ENCODE data around the gene HIRIP3.

- TF ChIP-seq EZH2 (IDR thresholded peaks at IDR 0.05), result no peak
- TF ChIP-seq POLR2AphosphoS5 (IDR thresholded peaks at IDR 0.05; ENCODE audit: borderline replicate concordance, low read depth, low read length), result no peak
Observed at GRCh38 chr16:30017277-30017656, 21.9 kb upstream of the HIRIP3 start.
